ENCODE measurements around the gene RNF128. TPM values are rescaled to one million over a fixed set of nuclear protein-coding genes. Genes with fewer than 3 reads are reported as not detected.

Gene RNF128
- total and polyA plus RNA-seq, 2 of the 13 experiments (the other 11 are each of a cell fraction or from before 2014, with no cell fraction given) = 18.5 to 43.5 TPM

- Histone ChIP-seq H3K4me3 (replicated peaks in 1 of 3; ENCODE audit: insufficient read depth in 1 of 3, low read depth in 2 of 3, low read length in 3 of 3) (peak overlapping the region; percentile 82 to 88 (median 85); a peak in 5 of 6 replicates), H3K27ac (ENCODE audit: extremely low read length, insufficient read depth, low read length) (no peak overlapping the region), H3K4me2 (ENCODE audit: low read depth, low read length) (peak overlapping the region; percentile 84), H4K20me1 (ENCODE audit: insufficient read depth, low read length) (peaks cover 4% of the 10 kb centered on the region; the same call in 1 of the 2 replicates), H3K36me3 (replicated peaks in 1 of 2; ENCODE audit: control insufficient read depth in 1 of 2, insufficient read depth in 2 of 2, low read length in 2 of 2) (no peaks in the 10 kb centered on the region), H3K4me1 (ENCODE audit: insufficient read depth, low read length) (peaks cover 44% of the 10 kb centered on the region), H3K27me3 (ENCODE audit: control insufficient read depth in 1 of 2, insufficient read depth in 2 of 2, low read length in 2 of 2) (no peaks in the 10 kb centered on the region; a peak in 1 of 5 replicates), H2AFZ (ENCODE audit: low read length) (no peak overlapping the region), H3K9me3 (ENCODE audit: low read length) (no peaks in the 10 kb centered on the region), H3K9ac (ENCODE audit: insufficient read depth, low read depth, low read length) (peak overlapping the region; percentile 34; the same call in 1 of the 2 replicates), H3K79me2 (ENCODE audit: insufficient read depth, low read length) (peaks cover 98% of the 10 kb centered on the region)
- CTCF ChIA-PET (ENCODE audit: low intra/inter-chr PET ratio, low total read pairs) = no interaction called here
- ATAC-seq (no peak), DNase-seq (ENCODE audit: low spot score) (no peak), FAIRE-seq (no peak)
- BruUV-seq (replicated peaks) = no TSS peak
- POLR2A ChIA-PET = no interaction called here
- no peak for TF ChIP-seq TFDP1 (CRISPR knock-in tag; IDR thresholded peaks at IDR 0.05; ENCODE audit: borderline replicate concordance)
- TF ChIP-seq ELF1 (CRISPR knock-in tag; IDR thresholded peaks at IDR 0.05) = no peak
- TF ChIP-seq ZNF281 (CRISPR knock-in tag; IDR thresholded peaks at IDR 0.05; ENCODE audit: borderline replicate concordance) = no peak
- TF ChIP-seq STAG1 (CRISPR knock-in tag; IDR thresholded peaks at IDR 0.05) = no peak
- TF ChIP-seq THAP7 (CRISPR knock-in tag; IDR thresholded peaks at IDR 0.05) = no peak
- TF ChIP-seq KIAA2018 (CRISPR knock-in tag; IDR thresholded peaks at IDR 0.05; ENCODE audit: borderline replicate concordance) = no peak
- intact Hi-C loops (cut with micrococcal nuclease; ENCODE audit: unreplicated experiment) = loop anchor here (10.0 kb wide), 2 partner anchors 53 to 117 kb away; partner anchors contain the start of gene RADX
- in situ Hi-C loops (cut with HindIII; ENCODE audit: extremely low pct_ligation_motif_present, low pct_unique_long_range_greater_than_20kb) = no loop called here
These were observed 5.1 kb downstream of the RNF128 start for GRCh38 chrX:106731590-106731989.

All from HepG2 (cell line).